ENCODE measurements around the gene UGGT1.
A peak's percentile ranks its signal among the peaks of the same experiment; 100 is the strongest.

UGGT1 gene

DNA sequence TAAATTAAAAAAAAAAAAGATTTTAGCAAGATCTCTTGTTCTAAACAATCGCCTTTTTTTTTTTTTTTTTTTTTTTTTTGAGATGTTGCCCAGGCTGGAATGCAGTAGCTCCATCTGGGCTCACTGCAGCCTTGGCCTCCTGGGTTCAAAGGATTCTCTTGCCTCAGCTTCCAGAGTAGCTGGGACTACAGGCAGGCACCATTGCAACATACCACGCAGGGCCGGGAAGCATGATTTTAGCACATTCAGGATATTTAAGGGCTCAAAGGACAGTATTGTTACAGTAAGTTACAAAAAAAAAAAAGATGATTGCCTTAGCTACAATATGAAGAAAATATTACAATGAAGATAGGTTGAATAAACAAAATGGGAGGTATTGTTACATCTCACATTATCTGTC, 33.7 kb upstream of the UGGT1 start:
- FAIRE-seq (no peak), DNase-seq (ENCODE audit: insufficient read length, low spot score) (no peak)
- TF ChIP-seq, protein P1, sequence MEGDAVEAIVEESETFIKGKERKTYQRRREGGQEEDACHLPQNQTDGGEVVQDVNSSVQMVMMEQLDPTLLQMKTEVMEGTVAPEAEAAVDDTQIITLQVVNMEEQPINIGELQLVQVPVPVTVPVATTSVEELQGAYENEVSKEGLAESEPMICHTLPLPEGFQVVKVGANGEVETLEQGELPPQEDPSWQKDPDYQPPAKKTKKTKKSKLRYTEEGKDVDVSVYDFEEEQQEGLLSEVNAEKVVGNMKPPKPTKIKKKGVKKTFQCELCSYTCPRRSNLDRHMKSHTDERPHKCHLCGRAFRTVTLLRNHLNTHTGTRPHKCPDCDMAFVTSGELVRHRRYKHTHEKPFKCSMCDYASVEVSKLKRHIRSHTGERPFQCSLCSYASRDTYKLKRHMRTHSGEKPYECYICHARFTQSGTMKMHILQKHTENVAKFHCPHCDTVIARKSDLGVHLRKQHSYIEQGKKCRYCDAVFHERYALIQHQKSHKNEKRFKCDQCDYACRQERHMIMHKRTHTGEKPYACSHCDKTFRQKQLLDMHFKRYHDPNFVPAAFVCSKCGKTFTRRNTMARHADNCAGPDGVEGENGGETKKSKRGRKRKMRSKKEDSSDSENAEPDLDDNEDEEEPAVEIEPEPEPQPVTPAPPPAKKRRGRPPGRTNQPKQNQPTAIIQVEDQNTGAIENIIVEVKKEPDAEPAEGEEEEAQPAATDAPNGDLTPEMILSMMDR (IDR thresholded peaks at IDR 0.05; ENCODE audit: insufficient read depth, missing control alignments) = no peak

- DNase-seq (ENCODE audit: insufficient read length, low spot score) = peak; percentile 50
- TF ChIP-seq, protein P1 (IDR thresholded peaks at IDR 0.05; ENCODE audit: insufficient read depth, missing control alignments) = no peak
- FAIRE-seq = peak; percentile 80
These were observed 32.9 kb upstream of the UGGT1 start for GRCh38 chr2:128058114-128058513.

GRCh38 chr2:128062571-128062970, 28.4 kb upstream of the UGGT1 start:
- DNase-seq (ENCODE audit: insufficient read length, low spot score) (no peak), FAIRE-seq (no peak)

DNA sequence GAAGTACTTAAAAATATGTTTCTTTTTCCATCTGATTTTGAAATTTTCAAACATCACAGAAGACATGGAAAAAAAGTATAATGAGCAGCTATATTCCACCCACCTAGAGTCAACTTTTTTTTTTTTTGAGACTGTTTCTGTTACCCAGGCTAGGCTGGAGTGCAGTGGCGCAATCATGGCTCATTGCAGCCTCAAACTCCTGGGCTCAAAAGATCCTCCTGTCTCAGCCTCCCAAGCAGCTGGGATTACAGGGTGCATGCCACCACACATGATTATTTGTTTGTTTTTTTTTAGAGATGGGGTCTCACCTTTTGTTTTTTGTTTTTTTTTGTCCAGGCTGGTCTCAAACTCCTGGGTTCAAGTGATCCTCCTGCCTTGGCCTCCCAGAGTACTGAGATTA, 26.6 kb upstream of the UGGT1 start:
- no peak for FAIRE-seq
- TF ChIP-seq, protein P1 (IDR thresholded peaks at IDR 0.05; ENCODE audit: insufficient read depth, missing control alignments) = no peak
- DNase-seq (ENCODE audit: insufficient read length, low spot score) = no peak

More at GRCh38 chr2:128062571-128062970, 28.4 kb upstream of the UGGT1 start:
- TF ChIP-seq, protein P1 (IDR thresholded peaks at IDR 0.05; ENCODE audit: insufficient read depth, missing control alignments) = no peak

GRCh38 chr2:128069769-128070168, 21.2 kb upstream of the UGGT1 start:
- DNase-seq (ENCODE audit: insufficient read length, low spot score) (no peak), FAIRE-seq (no peak)
- TF ChIP-seq, protein P1 (IDR thresholded peaks at IDR 0.05; ENCODE audit: insufficient read depth, missing control alignments) = no peak

DNA sequence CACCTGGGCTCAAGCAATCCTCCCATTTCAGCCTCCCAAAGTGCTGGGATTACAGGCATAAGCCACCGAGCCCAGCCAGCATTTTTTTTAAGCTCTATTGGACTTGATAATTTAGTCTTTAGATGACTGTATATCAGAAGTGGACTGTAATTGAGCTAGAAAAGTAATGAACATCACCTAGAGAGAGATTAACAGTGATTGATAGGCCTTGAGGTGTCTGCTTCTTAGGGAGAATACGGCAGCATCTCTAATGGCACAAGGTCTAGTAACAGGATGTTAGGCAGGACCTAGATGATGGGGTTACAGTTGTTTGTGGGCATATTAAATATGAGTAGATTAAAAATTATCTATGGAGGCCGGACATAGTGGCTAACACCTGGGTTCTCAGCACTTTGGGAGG, 17.7 kb upstream of the UGGT1 start:
- TF ChIP-seq, protein P1 (IDR thresholded peaks at IDR 0.05; ENCODE audit: insufficient read depth, missing control alignments) = no peak
- DNase-seq (ENCODE audit: insufficient read length, low spot score) (no peak), FAIRE-seq (no peak)

DNA sequence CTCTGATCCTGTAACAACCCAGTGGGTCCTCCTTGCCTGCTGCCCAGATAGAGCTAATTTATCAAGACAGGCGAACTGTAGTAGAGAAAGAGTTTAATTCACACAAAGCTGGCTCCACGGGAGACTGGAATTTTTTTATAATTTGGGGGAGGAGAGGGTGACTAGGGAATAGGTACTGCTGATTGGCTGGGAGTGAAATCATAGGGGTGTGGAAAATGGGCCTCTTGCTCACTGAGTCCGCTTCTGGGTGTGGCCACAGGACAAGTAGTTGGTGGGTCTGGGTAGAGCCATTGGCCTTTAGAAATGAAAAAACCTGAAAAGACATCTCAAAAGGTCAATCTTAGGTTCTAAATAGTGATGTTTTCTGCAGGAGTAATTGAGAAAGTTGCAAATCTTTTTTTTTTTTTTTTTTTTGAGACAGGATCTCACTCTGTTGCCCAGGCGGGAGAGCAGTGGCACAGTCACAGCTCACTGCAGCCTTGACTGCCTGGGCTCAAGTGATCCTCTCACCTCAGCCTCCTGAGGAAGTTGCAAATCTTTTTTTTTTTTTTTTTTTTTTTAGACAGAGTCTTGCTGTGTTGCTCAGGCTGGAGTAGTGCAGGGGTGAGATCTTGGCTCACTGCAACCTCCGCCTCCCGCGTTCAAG, 14.4 kb upstream of the UGGT1 start:
- TF ChIP-seq, protein P1 (IDR thresholded peaks at IDR 0.05; ENCODE audit: insufficient read depth, missing control alignments) = no peak
- DNase-seq (ENCODE audit: insufficient read length, low spot score) (no peak), FAIRE-seq (no peak)
